ENCODE data around the gene COX10. TPM values are rescaled to one million over a fixed set of nuclear protein-coding genes. Genes with fewer than 3 reads are reported as not detected.

COX10 gene
- total RNA-seq, 1 experiment from 2014 or later = 13.4 TPM

- ChIA-PET CTCF (no interaction called here), POLR2A (no interaction called here)
- H3K4me1 ChIP-seq (ENCODE audit: control insufficient read depth, insufficient read depth, low read length) = no peaks in the 10 kb centered on the region
- no TSS peak for BruUV-seq (replicated peaks)
- H3K27me3 ChIP-seq (ENCODE audit: control insufficient read depth, insufficient read depth, low read length) = no peaks in the 10 kb centered on the region
- no peaks in the 10 kb centered on the region for H3K36me3 ChIP-seq (ENCODE audit: control insufficient read depth, insufficient read depth, low read length)
- intact Hi-C loops (cut with micrococcal nuclease; ENCODE audit: unreplicated experiment) = no loop called here
- H3K9me3 ChIP-seq (ENCODE audit: control insufficient read depth, insufficient read depth, low read depth, low read length) = no peaks in the 10 kb centered on the region
- ATAC-seq (no peak), DNase-seq (ENCODE audit: low read depth, low spot score) (no peak)
- H3K4me3 ChIP-seq (ENCODE audit: low read depth in 2 of 2, low read length in 2 of 2) = no peak overlapping the region
- in situ Hi-C loops (cut with HindIII; ENCODE audit: low pct_unique_long_range_greater_than_20kb, low sequenced_read_pairs) = no loop called here
- TF ChIP-seq TCF7L2 (IDR thresholded peaks at IDR 0.05; ENCODE audit: low read depth, low read length) (no peak), POLR2AphosphoS5 (IDR thresholded peaks at IDR 0.05; ENCODE audit: low read depth, low read length) (no peak), SIN3A (IDR thresholded peaks at IDR 0.05; ENCODE audit: borderline replicate concordance, insufficient read depth, low read depth, low read length) (no peak)
- TF ChIP-seq, protein P1, sequence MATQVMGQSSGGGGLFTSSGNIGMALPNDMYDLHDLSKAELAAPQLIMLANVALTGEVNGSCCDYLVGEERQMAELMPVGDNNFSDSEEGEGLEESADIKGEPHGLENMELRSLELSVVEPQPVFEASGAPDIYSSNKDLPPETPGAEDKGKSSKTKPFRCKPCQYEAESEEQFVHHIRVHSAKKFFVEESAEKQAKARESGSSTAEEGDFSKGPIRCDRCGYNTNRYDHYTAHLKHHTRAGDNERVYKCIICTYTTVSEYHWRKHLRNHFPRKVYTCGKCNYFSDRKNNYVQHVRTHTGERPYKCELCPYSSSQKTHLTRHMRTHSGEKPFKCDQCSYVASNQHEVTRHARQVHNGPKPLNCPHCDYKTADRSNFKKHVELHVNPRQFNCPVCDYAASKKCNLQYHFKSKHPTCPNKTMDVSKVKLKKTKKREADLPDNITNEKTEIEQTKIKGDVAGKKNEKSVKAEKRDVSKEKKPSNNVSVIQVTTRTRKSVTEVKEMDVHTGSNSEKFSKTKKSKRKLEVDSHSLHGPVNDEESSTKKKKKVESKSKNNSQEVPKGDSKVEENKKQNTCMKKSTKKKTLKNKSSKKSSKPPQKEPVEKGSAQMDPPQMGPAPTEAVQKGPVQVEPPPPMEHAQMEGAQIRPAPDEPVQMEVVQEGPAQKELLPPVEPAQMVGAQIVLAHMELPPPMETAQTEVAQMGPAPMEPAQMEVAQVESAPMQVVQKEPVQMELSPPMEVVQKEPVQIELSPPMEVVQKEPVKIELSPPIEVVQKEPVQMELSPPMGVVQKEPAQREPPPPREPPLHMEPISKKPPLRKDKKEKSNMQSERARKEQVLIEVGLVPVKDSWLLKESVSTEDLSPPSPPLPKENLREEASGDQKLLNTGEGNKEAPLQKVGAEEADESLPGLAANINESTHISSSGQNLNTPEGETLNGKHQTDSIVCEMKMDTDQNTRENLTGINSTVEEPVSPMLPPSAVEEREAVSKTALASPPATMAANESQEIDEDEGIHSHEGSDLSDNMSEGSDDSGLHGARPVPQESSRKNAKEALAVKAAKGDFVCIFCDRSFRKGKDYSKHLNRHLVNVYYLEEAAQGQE (IDR thresholded peaks at IDR 0.05; ENCODE audit: insufficient read depth in 1 of 2, low read depth in 2 of 2, low read length in 1 of 2) = no peak
- TF ChIP-seq, protein P2, sequence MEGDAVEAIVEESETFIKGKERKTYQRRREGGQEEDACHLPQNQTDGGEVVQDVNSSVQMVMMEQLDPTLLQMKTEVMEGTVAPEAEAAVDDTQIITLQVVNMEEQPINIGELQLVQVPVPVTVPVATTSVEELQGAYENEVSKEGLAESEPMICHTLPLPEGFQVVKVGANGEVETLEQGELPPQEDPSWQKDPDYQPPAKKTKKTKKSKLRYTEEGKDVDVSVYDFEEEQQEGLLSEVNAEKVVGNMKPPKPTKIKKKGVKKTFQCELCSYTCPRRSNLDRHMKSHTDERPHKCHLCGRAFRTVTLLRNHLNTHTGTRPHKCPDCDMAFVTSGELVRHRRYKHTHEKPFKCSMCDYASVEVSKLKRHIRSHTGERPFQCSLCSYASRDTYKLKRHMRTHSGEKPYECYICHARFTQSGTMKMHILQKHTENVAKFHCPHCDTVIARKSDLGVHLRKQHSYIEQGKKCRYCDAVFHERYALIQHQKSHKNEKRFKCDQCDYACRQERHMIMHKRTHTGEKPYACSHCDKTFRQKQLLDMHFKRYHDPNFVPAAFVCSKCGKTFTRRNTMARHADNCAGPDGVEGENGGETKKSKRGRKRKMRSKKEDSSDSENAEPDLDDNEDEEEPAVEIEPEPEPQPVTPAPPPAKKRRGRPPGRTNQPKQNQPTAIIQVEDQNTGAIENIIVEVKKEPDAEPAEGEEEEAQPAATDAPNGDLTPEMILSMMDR (IDR thresholded peaks at IDR 0.05) = no peak
- no peak overlapping the region for H3K27ac ChIP-seq (ENCODE audit: low read length)
Measured at GRCh38 chr17:14135906-14136590, 66.7 kb downstream of the COX10 start.

- Histone ChIP-seq H3K4me3 (ENCODE audit: low read depth in 2 of 2, low read length in 2 of 2) (no peak overlapping the region), H3K9me3 (ENCODE audit: control insufficient read depth, insufficient read depth, low read depth, low read length) (no peaks in the 10 kb centered on the region), H3K27ac (ENCODE audit: low read length) (no peak overlapping the region), H3K27me3 (ENCODE audit: control insufficient read depth, insufficient read depth, low read length) (no peaks in the 10 kb centered on the region), H3K4me1 (ENCODE audit: control insufficient read depth, insufficient read depth, low read length) (no peaks in the 10 kb centered on the region), H3K36me3 (ENCODE audit: control insufficient read depth, insufficient read depth, low read length) (no peaks in the 10 kb centered on the region)
- TF ChIP-seq POLR2AphosphoS5 (IDR thresholded peaks at IDR 0.05; ENCODE audit: low read depth, low read length) (no peak), SIN3A (IDR thresholded peaks at IDR 0.05; ENCODE audit: borderline replicate concordance, insufficient read depth, low read depth, low read length) (no peak), TCF7L2 (IDR thresholded peaks at IDR 0.05; ENCODE audit: low read depth, low read length) (no peak)
- TF ChIP-seq, protein P1 (IDR thresholded peaks at IDR 0.05; ENCODE audit: insufficient read depth in 1 of 2, low read depth in 2 of 2, low read length in 1 of 2) = no peak
- TF ChIP-seq, protein P2 (IDR thresholded peaks at IDR 0.05) = no peak
- DNase-seq (ENCODE audit: low read depth, low spot score) (no peak), ATAC-seq (no peak)
- ChIA-PET POLR2A (no interaction called here), CTCF (no interaction called here)
- in situ Hi-C loops (cut with HindIII; ENCODE audit: low pct_unique_long_range_greater_than_20kb, low sequenced_read_pairs) = no loop called here
- BruUV-seq (replicated peaks) = no TSS peak
- intact Hi-C loops (cut with micrococcal nuclease; ENCODE audit: unreplicated experiment) = no loop called here
Measured at GRCh38 chr17:14138649-14139048, 69.3 kb downstream of the COX10 start.
